SU-DHL-6 (cell line): ENCODE measurements around the gene ATE1.
"Not testable (repeated sequence)": the region's sequence is repeated elsewhere in the genome, so short reads cannot be mapped to it uniquely, and the experiment has no call there.

Experiments
- H2AFZ ChIP-seq: fragments of 200-600 bp; sonication (generic); 2 replicates; pipeline ENCODE4 v1.6.1; 2014; ENCODE audit warnings: low read depth, mild to moderate bottlenecking, moderate library complexity, mixed read lengths, antibody characterized with exemption, low read length; ENCODE audit not compliant: severe bottlenecking
- H3F3A ChIP-seq: fragments of 200-600 bp; shearing (Covaris generic); 2 replicates; pipeline ENCODE4 v1.6.0; 2016; ENCODE audit warnings: antibody characterized with exemption, mild to moderate bottlenecking; ENCODE audit not compliant: insufficient read depth
- H3K27ac ChIP-seq: fragments of 200-600 bp; sonication (generic); 2 replicates; pipeline ENCODE4 v1.5.1; 2016; ENCODE audit warnings: low read depth, mild to moderate bottlenecking, low read length, moderate library complexity, mixed read lengths
- H3K27me3 ChIP-seq: fragments of 200-600 bp; sonication (generic), shearing (Covaris generic); 2 replicates; pipeline ENCODE4 v1.6.0; 2014; ENCODE audit warnings: mild to moderate bottlenecking, low read length
- H3K36me3 ChIP-seq: fragments of 200-600 bp; sonication (generic); 2 replicates; pipeline ENCODE4 v1.6.1; 2014; ENCODE audit warnings: mild to moderate bottlenecking, low read length, mixed read lengths
- H3K4me2 ChIP-seq: fragments of 300-600, 200-600 bp; shearing (Covaris generic), sonication (generic); 2 replicates; pipeline ENCODE4 v1.6.0; 2014; ENCODE audit warnings: low read length, low read depth, mild to moderate bottlenecking; ENCODE audit not compliant: poor library complexity, severe bottlenecking
- H3K4me3 ChIP-seq: fragments of 200-600 bp; sonication (generic); 2 replicates; pipeline ENCODE4 v1.5.1; 2014; ENCODE audit warnings: antibody characterized with exemption, low read length, mild to moderate bottlenecking, mixed read lengths; ENCODE audit not compliant: insufficient read depth, poor library complexity, severe bottlenecking
- H3K79me2 ChIP-seq: fragments of 200-600 bp; sonication (generic); 2 replicates; pipeline ENCODE4 v1.6.1; 2014; ENCODE audit warnings: mild to moderate bottlenecking, low read length, moderate library complexity; ENCODE audit not compliant: insufficient read depth
- H3K9ac ChIP-seq: fragments of 200-600 bp; sonication (generic); 2 replicates; pipeline ENCODE4 v1.7.0; 2014; ENCODE audit warnings: mild to moderate bottlenecking, low read length
- H3K9me2 ChIP-seq: fragments of 200-600 bp; sonication (generic); replicated peaks from 2 replicates; pipeline ENCODE4 v1.6.1; 2014; ENCODE audit warnings: low read length; ENCODE audit not compliant: insufficient read depth
- H3K9me3 ChIP-seq: fragments of 200-600 bp; sonication (generic); 2 replicates; pipeline ENCODE4 v1.6.1; 2014; ENCODE audit warnings: low read length, mixed read lengths; ENCODE audit not compliant: insufficient read depth
- H4K20me1 ChIP-seq: fragments of 200-600 bp; sonication (generic); 2 replicates; pipeline ENCODE4 v1.6.1; 2014; ENCODE audit warnings: low read depth, mild to moderate bottlenecking, antibody characterized with exemption, low read length, moderate library complexity, mixed read lengths
- CTCF ChIP-seq: fragments of 200-600 bp; sonication (generic); IDR thresholded peaks from one replicate; pipeline ENCODE4 v1.5.1; 2017; ENCODE audit warnings: antibody characterized with exemption, mild to moderate bottlenecking, low read length, moderate library complexity; ENCODE audit not compliant: insufficient read depth, poor library complexity, severe bottlenecking
- EZH2phosphoT487 ChIP-seq: fragments of 200-600 bp; sonication (generic), shearing (Covaris generic); conservative IDR thresholded peaks from 2 replicates; pipeline ENCODE4 v1.6.1; 2018; ENCODE audit warnings: mild to moderate bottlenecking, antibody characterized with exemption, low read length, moderate library complexity, mixed read lengths

Gene ATE1

GRCh38 chr10:121936295-121936694 is 8.5 kb upstream of the ATE1 start:
- Histone ChIP-seq H3F3A (no peaks in the 10 kb centered on the region), H3K36me3 (no peaks in the 10 kb centered on the region), H3K4me2 (no peak overlapping the region), H3K9ac (no peak overlapping the region), H2AFZ (no peak overlapping the region), H3K27me3 (no peaks in the 10 kb centered on the region), H3K27ac (no peak overlapping the region), H3K4me3 (no peak overlapping the region), H4K20me1 (no peaks in the 10 kb centered on the region), H3K9me2 (no peaks in the 10 kb centered on the region), H3K9me3 (no peaks in the 10 kb centered on the region), H3K79me2 (no peaks in the 10 kb centered on the region)
- TF ChIP-seq EZH2phosphoT487 (no peak), CTCF (no peak)

GRCh38 chr10:121935702-121936101 is 7.9 kb upstream of the ATE1 start:
- no peak overlapping the region for H3K27ac ChIP-seq
- H3K79me2 ChIP-seq, result no peaks in the 10 kb centered on the region
- no peaks in the 10 kb centered on the region for H3K9me3 ChIP-seq
- no peaks in the 10 kb centered on the region for H4K20me1 ChIP-seq
- H3K4me2 ChIP-seq, result no peak overlapping the region
- H3K9ac ChIP-seq, result no peak overlapping the region
- TF ChIP-seq EZH2phosphoT487 (no peak), CTCF (no peak)
- no peaks in the 10 kb centered on the region for H3F3A ChIP-seq
- no peaks in the 10 kb centered on the region for H3K36me3 ChIP-seq
- no peaks in the 10 kb centered on the region for H3K27me3 ChIP-seq
- no peak overlapping the region for H3K4me3 ChIP-seq
- H3K9me2 ChIP-seq, result no peaks in the 10 kb centered on the region
- no peak overlapping the region for H2AFZ ChIP-seq

- H3K79me2 ChIP-seq, result peaks cover 22% of the 10 kb centered on the region
- H3K4me2 ChIP-seq, H3K36me3 ChIP-seq, H3K9me2 ChIP-seq, H2AFZ ChIP-seq, H3F3A ChIP-seq, H3K9me3 ChIP-seq, H3K4me3 ChIP-seq, H3K27me3 ChIP-seq, H3K9ac ChIP-seq, H4K20me1 ChIP-seq, H3K27ac ChIP-seq: not testable (repeated sequence)
Observed at GRCh38 chr10:121930268-121931085, 2.6 kb upstream of the ATE1 start.

- H3K4me2 ChIP-seq, H3K9ac ChIP-seq, H3K9me3 ChIP-seq, H2AFZ ChIP-seq, H4K20me1 ChIP-seq, H3K9me2 ChIP-seq, H3K27ac ChIP-seq, H3F3A ChIP-seq, H3K27me3 ChIP-seq, H3K36me3 ChIP-seq, H3K4me3 ChIP-seq: not testable (repeated sequence)
- H3K79me2 ChIP-seq, result peaks cover 25% of the 10 kb centered on the region
Observed at GRCh38 chr10:121929585-121930267, 1.9 kb upstream of the ATE1 start.
